ENCODE data around the gene LPP. TPM values are rescaled to one million over a fixed set of nuclear protein-coding genes. Genes with fewer than 3 reads are reported as not detected.

LPP gene
- total RNA-seq, 6 donors from 2014 or later = 86.0 to 196 (median 160) TPM

DNA sequence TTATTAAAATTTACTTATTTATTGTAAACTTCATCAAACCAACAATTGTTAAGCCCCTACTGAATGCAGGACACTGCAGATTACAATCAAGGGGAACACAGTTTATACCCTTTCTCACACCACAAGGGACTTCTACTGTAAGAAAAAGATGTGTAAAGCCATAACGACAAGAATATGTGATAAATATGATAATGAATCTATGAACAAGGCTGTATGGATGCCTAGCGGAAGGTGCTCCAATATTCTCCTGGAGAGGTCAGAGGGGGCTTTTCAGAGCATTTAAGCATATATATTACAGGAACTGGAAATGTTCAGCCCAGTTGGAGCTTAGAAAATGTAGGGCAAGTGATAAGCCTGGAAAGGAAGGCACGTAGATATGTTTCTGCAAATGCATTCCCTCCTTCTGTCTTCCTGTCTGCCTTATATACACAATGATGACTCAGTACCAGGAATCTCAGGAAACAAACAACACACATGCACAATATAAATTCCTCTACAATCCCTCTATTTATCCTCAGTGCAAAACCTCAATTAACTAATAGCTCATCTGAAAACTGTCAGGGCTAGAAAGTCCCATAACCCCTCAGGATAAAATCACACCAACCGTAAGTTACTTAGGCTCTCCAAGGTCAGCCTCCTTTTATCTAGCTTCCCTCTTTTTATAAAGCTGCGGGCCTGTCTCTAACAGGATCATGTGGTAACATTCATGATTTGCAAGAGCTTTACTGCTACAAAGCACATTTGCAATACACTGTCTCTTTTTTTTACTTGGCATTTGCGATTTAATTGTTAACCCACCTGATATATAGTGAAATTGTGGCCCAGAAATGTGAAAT, 393.1 kb downstream of the LPP start:
- no peak for ATAC-seq (ENCODE audit: low FRiP score in 2 of 2)
- no peaks in the 10 kb centered on the region for H3K27me3 ChIP-seq
- H3K4me1 ChIP-seq = peaks cover 0 to 3% (median 0%) of the 10 kb centered on the region in 4 donors
- no peak for DNase-seq
- WGBS, 2 donors = 81 to 83% methylated on average over 6 of the region's 6 CpGs
- no peaks in the 10 kb centered on the region for H3K9me3 ChIP-seq
- no peak overlapping the region for H3K27ac ChIP-seq
- TF ChIP-seq, protein P1, sequence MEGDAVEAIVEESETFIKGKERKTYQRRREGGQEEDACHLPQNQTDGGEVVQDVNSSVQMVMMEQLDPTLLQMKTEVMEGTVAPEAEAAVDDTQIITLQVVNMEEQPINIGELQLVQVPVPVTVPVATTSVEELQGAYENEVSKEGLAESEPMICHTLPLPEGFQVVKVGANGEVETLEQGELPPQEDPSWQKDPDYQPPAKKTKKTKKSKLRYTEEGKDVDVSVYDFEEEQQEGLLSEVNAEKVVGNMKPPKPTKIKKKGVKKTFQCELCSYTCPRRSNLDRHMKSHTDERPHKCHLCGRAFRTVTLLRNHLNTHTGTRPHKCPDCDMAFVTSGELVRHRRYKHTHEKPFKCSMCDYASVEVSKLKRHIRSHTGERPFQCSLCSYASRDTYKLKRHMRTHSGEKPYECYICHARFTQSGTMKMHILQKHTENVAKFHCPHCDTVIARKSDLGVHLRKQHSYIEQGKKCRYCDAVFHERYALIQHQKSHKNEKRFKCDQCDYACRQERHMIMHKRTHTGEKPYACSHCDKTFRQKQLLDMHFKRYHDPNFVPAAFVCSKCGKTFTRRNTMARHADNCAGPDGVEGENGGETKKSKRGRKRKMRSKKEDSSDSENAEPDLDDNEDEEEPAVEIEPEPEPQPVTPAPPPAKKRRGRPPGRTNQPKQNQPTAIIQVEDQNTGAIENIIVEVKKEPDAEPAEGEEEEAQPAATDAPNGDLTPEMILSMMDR (IDR thresholded peaks at IDR 0.05) = no peak
- TF ChIP-seq POLR2AphosphoS5 (IDR thresholded peaks at IDR 0.05) = no peak
- no peak for TF ChIP-seq POLR2A (IDR thresholded peaks at IDR 0.05)
- H3K4me3 ChIP-seq = no peak overlapping the region
- peaks cover 0 to 3% (median 0%) of the 10 kb centered on the region in 4 donors for H3K36me3 ChIP-seq

DNA sequence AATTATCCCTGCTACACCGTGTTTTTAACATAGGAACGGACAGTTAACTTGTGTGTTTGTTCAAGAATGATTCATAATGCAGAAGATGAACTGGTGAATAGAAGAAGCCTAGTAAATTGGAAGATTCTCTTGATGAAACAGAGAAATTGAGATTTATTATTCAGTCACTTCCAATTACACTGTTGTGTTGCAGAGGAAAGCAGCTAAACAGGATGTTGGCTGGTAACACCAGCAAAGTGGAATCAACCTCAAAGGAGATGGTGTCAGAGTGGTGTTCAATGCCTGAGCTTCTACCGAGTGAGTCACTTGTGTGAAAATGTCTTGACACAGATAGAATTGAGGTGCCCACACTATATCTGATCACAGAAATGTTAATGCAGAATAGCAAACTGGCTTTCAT, 399.6 kb downstream of the LPP start:
- Histone ChIP-seq H3K9me3 (no peaks in the 10 kb centered on the region), H3K36me3 (no peaks in the 10 kb centered on the region), H3K27me3 (no peaks in the 10 kb centered on the region), H3K27ac (no peak overlapping the region), H3K4me3 (no peak overlapping the region), H3K4me1 (peaks cover 0 to 10% (median 6%) of the 10 kb centered on the region in 4 donors)
- WGBS, 2 donors = 85 to 88% methylated on average over 3 of the region's 3 CpGs
- DNase-seq = no peak
- ATAC-seq (ENCODE audit: low FRiP score in 2 of 2) = no peak
- TF ChIP-seq, protein P1 (IDR thresholded peaks at IDR 0.05) = no peak
- no peak for TF ChIP-seq EP300 (IDR thresholded peaks at IDR 0.05)
- TF ChIP-seq POLR2A (IDR thresholded peaks at IDR 0.05) = no peak
- TF ChIP-seq POLR2AphosphoS5 (IDR thresholded peaks at IDR 0.05) = no peak

- Histone ChIP-seq H3K4me1 (peaks cover 0 to 10% (median 8%) of the 10 kb centered on the region in 4 donors), H3K27ac (no peak overlapping the region), H3K27me3 (no peaks in the 10 kb centered on the region), H3K9me3 (no peaks in the 10 kb centered on the region), H3K36me3 (no peaks in the 10 kb centered on the region), H3K4me3 (no peak overlapping the region)
- DNase-seq (no peak), ATAC-seq (ENCODE audit: low FRiP score in 2 of 2) (no peak)
- WGBS, 2 donors = 90 to 100% methylated on average over 1 of the region's 1 CpG
- TF ChIP-seq POLR2A (IDR thresholded peaks at IDR 0.05) = no peak
- no peak for TF ChIP-seq POLR2AphosphoS5 (IDR thresholded peaks at IDR 0.05)
- TF ChIP-seq EP300 (IDR thresholded peaks at IDR 0.05) = no peak
- TF ChIP-seq, protein P1 (IDR thresholded peaks at IDR 0.05) = no peak
Measured at GRCh38 chr3:188554404-188554803, 400.4 kb downstream of the LPP start.

GRCh38 chr3:188557235-188557634, 403.3 kb downstream of the LPP start:
- Histone ChIP-seq H3K4me1 (peaks cover 2 to 10% (median 8%) of the 10 kb centered on the region in 4 donors), H3K9me3 (no peaks in the 10 kb centered on the region), H3K27ac (no peak overlapping the region), H3K27me3 (no peaks in the 10 kb centered on the region), H3K4me3 (no peak overlapping the region), H3K36me3 (no peaks in the 10 kb centered on the region)
- ATAC-seq (ENCODE audit: low FRiP score in 2 of 2) (no peak), DNase-seq (no peak)
- 49 to 50% methylated on average over 3 of the region's 3 CpGs for WGBS, 2 donors
- TF ChIP-seq EP300 (IDR thresholded peaks at IDR 0.05) (no peak), POLR2AphosphoS5 (IDR thresholded peaks at IDR 0.05) (no peak), POLR2A (IDR thresholded peaks at IDR 0.05) (no peak)
- TF ChIP-seq, protein P1 (IDR thresholded peaks at IDR 0.05) = no peak
